Stimulated activated naive CD4-positive, alpha-beta T cell treated with Interleukin-2 at 50 U/mL for 16 hours (primary cell): ENCODE measurements around the gene PARP14.
"Not testable (repeated sequence)": the region's sequence is repeated elsewhere in the genome, so short reads cannot be mapped to it uniquely, and the experiment has no call there.

ENCODE experiments used
- DNase-seq: peaks from one replicate; lab custom pipeline; 2025; lab: John Stamatoyannopoulos, UW

Gene PARP14

DNA sequence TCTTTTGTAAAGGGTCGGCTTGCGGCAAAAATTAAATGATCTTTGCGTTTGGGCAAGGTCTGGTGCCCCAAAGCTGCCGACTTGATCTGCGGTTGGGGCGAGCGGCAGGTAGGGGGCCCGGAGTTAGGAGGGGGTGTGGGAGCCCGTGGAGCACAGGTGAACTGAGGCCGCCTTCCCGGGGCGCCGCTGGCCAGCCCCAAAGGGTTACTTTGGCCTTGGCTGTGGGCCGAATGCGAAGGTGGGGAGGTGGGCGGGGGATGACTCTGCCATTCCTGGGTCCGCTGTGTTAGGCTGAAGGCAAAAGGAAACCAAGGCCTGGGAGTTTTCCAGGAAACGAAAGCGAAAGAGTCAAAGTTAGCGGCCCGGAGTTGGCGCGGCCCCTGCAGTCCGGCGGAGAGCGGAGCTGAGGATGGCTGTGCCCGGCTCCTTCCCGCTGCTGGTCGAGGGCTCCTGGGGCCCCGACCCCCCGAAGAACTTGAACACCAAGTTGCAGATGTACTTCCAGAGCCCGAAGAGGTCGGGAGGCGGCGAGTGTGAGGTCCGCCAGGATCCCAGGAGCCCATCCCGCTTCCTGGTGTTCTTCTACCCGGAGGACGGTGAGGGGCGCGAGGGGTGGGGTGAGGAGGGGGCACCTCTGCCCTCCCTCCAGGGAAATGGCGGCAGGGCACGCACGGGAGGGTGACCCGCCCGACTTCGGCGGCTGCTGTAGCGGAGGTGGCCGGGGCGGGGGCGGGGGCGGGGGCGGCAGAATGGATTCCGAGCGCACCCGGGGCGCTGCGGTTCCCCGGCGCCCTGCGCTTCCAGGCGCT lies at the start of gene PARP14:
PARP14 (plus strand) TSS at position 365 of the 809 bp plus-strand sequence; CDS start at position 410, 45 bp downstream.
- peak; percentile 61 for DNase-seq

- DNase-seq, result no peak
Measured at GRCh38 chr3:122635789-122636188, 44.9 kb upstream of the PARP14 start.

DNA sequence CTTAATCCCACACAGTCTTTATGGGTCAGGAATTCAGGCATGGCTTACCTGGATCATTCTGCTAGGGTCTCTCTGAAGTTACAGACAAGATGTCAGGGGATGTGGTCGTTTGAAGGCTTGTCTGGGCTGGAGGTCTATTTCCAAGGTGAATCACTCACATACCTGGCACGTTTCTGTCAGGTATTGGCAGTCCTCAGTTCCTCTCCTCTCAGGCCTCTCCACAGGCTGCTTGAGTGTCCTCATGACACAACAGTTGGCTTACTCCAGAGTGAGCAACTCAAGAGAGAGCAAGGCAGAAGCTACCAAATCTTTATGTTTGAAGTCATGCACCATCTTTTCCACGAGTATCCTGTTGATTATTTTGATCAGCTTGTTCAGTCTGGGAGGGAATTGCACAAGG lies 43.9 kb upstream of the PARP14 start:
- no peak for DNase-seq

DNA sequence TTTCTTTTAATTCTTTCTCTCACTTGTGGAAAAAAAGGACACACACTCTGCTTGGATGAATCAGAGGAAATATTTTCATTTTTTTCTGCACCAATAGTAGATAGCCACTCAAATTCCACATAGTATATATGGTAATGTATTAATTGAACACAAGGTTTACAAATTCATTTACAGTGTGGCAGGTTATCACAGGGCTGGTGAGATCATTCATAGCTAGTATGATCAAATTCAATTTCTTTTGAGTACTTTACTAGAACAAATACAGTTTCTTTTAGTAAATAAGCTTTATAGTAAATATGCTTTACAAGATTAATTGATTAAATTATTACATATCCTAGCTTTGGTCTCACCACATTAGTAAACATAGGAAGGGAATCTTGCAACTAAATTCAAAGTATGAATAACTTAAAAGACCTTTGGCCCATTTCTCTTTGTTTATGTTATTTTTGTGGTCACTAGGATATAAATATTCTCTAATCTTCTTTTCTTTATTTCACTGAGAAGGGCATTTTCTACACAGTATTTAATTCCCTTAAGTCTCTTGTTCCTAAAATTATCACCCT lies 40.1 kb upstream of the PARP14 start:
- DNase-seq, result no peak

DNA sequence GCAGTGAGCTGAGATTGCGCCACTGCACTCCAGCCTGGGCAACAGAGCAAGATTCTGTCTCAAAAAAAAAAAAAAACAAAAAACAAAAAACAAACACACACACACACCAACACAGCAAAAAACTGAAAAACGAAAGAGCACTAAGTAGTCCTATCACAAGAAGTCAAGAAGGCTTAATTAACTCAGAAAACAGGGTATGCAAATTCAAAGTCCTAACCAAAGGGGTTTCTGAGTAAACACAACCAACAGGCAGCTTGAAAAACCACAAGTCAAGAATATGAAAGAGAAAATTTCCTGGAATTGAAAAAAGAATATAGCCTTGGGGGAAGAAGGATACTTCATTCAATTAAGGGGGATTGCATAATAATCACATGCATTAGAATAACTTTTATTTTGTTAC lies 37.7 kb upstream of the PARP14 start:
- DNase-seq, result no peak

- no peak for DNase-seq
Measured at GRCh38 chr3:122646146-122646988, 34.3 kb upstream of the PARP14 start.

- DNase-seq, result not testable (repeated sequence)
Measured at GRCh38 chr3:122651233-122651907, 29.3 kb upstream of the PARP14 start.

DNA sequence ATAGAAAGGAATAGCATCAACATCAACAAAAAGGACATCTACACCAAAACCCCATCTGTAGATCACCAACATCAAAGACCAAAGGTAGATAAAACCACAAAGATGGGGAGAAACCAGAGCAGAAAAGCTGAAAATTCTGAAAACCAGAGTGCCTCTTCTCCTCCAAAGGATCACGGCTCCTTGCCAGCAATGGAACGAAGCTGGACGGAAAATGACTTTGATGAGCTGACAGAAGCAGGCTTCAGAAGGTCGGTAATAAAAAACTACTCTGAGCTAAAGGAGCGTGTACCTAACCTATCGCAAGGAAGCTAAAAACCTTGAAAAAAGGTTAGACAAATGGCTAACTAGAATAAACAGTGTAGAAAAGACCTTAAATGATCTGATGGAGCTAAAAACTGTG lies 28.7 kb upstream of the PARP14 start:
- DNase-seq, result not testable (repeated sequence)

GRCh38 chr3:122658336-122658735 lies 22.3 kb upstream of the PARP14 start:
- DNase-seq, result not testable (repeated sequence)

- DNase-seq, result no peak
Measured at GRCh38 chr3:122660297-122660974, 20.2 kb upstream of the PARP14 start.

DNA sequence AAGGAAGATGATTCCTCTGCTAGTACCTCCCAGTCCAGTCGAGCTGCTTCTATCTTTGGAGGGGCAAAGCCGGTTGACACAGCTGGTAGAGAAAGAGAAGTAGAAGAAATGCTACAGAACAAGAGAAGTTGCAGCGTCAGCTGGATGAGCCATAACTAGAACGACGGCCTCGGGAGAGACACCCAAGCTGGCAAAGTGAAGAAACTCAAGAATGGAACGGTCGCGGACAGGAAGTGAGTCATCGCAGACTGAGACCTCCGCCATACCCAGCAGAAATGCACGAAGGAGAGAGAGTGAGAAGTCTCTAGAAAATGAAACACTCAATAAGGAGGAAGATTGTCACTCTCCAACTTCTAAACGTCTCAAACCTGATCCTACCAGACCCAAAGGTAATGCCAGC lies 19.0 kb upstream of the PARP14 start:
- peak; percentile 18 for DNase-seq

DNA sequence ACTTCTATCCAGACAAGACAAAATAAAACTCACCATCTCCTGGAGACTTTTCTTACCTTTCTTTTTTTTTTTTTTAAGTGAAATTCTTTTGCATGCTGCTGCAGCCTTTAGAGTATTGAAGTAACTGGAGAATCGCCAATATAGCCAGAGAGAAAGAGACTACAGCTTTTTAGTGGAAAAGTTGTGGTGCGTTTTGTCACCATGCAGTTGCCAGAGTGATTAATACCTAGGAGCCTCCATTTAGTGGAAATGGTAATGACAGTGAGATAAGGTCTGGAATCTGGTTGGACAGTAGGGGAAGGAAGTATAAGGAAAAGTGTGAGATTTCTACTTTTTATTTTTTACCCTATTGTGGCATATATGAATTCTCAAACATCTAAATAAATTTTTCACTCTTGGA lies 18.1 kb upstream of the PARP14 start:
- DNase-seq, result no peak

DNA sequence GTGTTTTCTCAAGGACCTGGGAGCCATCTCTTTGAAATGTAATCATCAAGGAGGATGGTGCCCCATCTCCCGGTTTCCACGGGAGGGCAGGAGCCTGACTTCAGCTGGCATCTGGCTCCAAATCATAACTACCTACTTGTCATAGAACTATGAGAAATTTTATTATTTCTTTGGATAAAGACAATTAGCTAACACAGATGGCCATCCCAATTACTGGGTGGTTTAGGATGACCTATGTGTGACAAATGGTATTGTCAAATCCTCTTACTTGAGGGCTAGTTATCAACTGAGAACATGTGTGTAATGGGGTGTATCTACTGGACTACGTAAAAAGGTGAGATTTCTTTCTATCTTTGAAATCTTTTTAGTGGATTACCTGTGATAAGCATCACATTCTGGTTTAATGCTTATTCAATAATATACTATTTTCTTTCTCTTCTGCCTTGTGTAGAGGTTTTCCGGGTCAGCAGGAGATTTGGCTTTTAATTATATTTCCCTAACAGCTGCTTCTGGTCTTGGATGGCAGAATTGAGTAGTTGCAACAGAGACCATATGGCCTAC lies 15.3 kb upstream of the PARP14 start:
- DNase-seq, result no peak

- no peak for DNase-seq
Measured at GRCh38 chr3:122665881-122666280, 14.8 kb upstream of the PARP14 start.

GRCh38 chr3:122668930-122669730 lies 11.5 kb upstream of the PARP14 start:
- peak; percentile 39 for DNase-seq

DNA sequence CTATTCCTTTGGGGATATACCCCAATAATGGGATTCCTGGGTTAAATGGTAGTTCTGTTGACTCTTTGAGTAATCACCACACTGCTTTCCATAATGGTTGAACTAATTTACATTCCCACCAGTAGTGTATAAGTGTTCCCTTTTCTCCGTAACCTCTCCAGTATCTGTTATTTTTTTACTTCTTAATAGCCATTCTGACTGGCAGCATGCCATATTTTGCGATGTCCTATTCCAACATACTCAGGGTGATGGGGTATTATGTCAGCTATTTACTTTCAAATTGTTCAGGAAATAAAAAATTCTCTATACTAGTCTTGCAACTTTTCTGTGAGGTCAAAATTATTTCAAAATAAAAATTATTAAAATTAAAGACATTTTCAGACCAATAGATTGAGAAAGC lies 9.1 kb upstream of the PARP14 start:
- DNase-seq, result no peak

DNA sequence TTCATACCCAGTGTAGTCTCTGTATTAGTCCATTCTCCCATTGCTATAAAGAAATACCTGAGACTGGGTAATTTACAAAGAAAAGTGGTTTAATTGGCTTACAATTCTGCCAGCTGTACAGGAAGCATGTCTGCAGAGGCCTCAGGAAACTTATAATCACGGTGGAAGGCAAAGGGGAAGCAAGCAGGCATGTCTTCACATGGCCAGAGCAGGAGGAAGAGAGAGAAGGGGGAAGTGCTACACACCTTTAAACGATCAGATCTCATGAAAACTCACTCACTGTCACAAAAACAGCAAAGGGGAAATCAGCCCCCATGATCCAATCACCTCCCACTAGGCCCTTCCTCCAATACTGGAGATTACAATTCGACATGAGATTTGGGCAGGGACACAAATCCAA lies 6.3 kb upstream of the PARP14 start:
- DNase-seq, result no peak

DNA sequence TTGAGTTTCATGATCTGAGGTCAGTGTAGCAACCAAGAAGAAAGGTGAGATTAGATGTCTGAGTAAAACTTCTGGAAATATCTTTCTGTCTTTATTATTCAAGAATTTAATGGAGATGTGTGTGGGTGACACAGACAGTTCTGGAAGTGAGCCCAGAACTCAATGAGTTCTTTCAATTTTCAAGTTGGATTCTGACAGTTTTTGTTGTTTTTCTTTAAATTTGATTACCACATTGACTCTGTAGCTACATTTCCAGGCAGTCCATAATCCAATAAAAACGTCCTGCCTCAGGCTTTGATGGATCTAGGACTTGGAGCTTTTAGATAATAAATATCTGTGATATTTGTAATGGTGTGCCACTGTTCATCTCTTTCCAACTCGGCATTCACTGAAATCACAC lies 3.9 kb upstream of the PARP14 start:
- no peak for DNase-seq

DNA sequence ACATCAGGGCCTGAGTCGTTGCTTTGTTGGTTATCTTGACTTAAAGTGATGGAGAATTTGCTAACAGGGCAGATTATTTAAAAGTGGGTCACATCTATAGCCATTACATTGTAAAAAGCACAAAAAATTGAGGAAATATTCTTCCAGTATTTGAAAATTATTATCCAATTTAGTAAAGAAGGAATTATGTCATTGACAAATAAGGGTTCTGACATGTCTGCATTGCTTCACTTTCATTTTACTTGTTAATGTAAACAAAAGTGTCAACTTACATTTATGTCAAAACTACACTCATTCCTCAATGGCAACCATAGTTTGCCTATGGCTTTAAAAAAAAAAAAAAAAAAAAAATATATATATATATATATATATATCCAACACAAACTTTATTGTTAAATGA lies 3.4 kb upstream of the PARP14 start:
- DNase-seq, result no peak

DNA sequence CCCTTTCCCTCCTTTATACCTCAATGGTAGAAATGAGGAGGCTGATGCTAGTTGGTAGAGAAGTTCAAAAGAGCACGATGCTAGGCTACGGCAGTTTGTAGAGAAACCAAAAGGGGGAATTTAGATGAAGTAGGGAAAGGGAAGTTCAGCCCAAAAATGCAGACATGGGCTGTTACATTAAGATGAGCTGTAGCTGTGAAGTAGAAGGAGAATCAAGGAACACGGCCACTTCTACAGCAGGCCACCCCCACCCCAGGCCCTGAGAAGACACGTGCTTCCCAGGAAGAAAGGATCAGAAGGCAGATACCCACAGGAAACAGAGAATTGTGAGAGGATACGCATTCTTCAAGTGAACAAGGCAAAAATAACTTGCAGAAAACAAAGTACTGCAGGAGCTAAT lies 2.1 kb upstream of the PARP14 start:
- DNase-seq, result no peak
